ENCODE measurements around the gene ABCA4. TPM values are rescaled to one million over a fixed set of nuclear protein-coding genes. Genes with fewer than 3 reads are reported as not detected.

Gene ABCA4
- total and polyA plus RNA-seq, 2 experiments from 2014 or later: 0.53 to 1.4 TPM

DNA sequence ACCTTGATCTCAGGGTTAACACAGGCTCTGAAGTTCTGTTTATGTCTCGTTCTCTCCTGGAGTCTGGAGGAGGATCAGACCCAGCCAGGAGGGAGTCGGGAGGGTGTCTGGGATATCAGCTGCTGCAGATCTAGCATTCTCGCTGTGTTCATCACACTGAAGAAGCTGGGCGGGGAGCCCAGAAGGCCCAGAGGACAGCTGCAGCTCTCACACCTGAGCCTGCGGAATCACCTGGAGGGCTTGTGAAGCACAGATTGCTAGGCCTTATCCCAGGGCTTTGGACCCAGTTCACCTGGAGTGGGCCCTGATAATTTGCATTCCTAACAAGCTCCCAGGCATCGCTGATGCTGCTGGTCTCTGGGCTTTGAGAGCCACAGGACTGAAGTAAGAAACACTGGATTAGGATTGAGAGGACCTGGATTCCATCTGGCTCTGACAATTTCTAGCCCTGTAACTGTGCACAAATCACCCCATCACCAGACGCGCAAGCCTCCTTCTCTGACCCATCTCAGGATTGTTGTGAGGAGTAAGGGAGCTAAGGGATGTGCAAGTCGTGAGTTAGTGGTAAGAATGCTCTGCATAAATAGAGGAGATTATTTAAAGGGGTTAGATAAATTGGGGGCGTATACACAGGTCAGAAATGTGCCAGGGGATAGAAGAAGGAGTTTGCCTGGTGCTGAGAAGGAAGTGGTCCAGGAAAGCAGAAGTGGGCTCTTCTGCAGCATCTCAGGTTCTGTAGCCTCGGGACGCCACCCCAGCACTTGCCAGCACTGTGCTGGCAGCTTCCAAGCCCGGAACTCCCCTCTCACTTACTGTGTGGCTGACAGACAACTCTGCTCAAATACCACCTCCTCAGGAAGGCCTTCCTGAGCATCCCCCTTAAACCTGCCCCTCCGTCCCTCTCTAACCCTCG is 19.1 kb downstream of the ABCA4 start:
- H3K27me3 ChIP-seq: no peaks in the 10 kb centered on the region
- H2AFZ ChIP-seq: no peak overlapping the region
- peak overlapping the region; percentile 32 for H3K4me2 ChIP-seq
- 63% methylated on average over 15 of the region's 15 CpGs for WGBS (ENCODE audit: low lambda C conversion rate, missing lambda C conversion rate)
- H3K9me2 ChIP-seq (replicated peaks; ENCODE audit: insufficient read depth): no peaks in the 10 kb centered on the region
- H3K4me1 ChIP-seq (ENCODE audit: insufficient read depth): peaks cover 50% of the 10 kb centered on the region
- TF ChIP-seq EZH2 (IDR thresholded peaks at IDR 0.05; ENCODE audit: borderline replicate concordance) (no peak), EZH2phosphoT487 (IDR thresholded peaks at IDR 0.05; ENCODE audit: low read depth, severe bottlenecking, unreplicated experiment) (no peak)
- TF ChIP-seq, protein P1, sequence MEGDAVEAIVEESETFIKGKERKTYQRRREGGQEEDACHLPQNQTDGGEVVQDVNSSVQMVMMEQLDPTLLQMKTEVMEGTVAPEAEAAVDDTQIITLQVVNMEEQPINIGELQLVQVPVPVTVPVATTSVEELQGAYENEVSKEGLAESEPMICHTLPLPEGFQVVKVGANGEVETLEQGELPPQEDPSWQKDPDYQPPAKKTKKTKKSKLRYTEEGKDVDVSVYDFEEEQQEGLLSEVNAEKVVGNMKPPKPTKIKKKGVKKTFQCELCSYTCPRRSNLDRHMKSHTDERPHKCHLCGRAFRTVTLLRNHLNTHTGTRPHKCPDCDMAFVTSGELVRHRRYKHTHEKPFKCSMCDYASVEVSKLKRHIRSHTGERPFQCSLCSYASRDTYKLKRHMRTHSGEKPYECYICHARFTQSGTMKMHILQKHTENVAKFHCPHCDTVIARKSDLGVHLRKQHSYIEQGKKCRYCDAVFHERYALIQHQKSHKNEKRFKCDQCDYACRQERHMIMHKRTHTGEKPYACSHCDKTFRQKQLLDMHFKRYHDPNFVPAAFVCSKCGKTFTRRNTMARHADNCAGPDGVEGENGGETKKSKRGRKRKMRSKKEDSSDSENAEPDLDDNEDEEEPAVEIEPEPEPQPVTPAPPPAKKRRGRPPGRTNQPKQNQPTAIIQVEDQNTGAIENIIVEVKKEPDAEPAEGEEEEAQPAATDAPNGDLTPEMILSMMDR (IDR thresholded peaks at IDR 0.05; ENCODE audit: poor library complexity): no peak
- no peaks in the 10 kb centered on the region for H4K20me1 ChIP-seq (ENCODE audit: insufficient read depth, poor library complexity, severe bottlenecking)
- H3K9me3 ChIP-seq (ENCODE audit: low read depth): no peaks in the 10 kb centered on the region
- peak overlapping the region; percentile 59 for H3K27ac ChIP-seq
- H3K4me3 ChIP-seq: no peak overlapping the region
- H3K79me2 ChIP-seq: no peaks in the 10 kb centered on the region
- DNase-seq (ENCODE audit: low spot score): peak; percentile 58
- H3K36me3 ChIP-seq (replicated peaks; ENCODE audit: insufficient read depth, low read depth): no peaks in the 10 kb centered on the region

- H3K27ac ChIP-seq: peak overlapping the region; percentile 59
- no peaks in the 10 kb centered on the region for H3K36me3 ChIP-seq (replicated peaks; ENCODE audit: insufficient read depth, low read depth)
- no peaks in the 10 kb centered on the region for H3K27me3 ChIP-seq
- H3K9me2 ChIP-seq (replicated peaks; ENCODE audit: insufficient read depth): no peaks in the 10 kb centered on the region
- TF ChIP-seq EZH2 (IDR thresholded peaks at IDR 0.05; ENCODE audit: borderline replicate concordance): no peak
- TF ChIP-seq, protein P1 (IDR thresholded peaks at IDR 0.05; ENCODE audit: poor library complexity): no peak
- no peak for TF ChIP-seq EZH2phosphoT487 (IDR thresholded peaks at IDR 0.05; ENCODE audit: low read depth, severe bottlenecking, unreplicated experiment)
- H3K4me3 ChIP-seq: no peak overlapping the region
- H3K79me2 ChIP-seq: no peaks in the 10 kb centered on the region
- no peaks in the 10 kb centered on the region for H4K20me1 ChIP-seq (ENCODE audit: insufficient read depth, poor library complexity, severe bottlenecking)
- H2AFZ ChIP-seq: no peak overlapping the region
- 27% methylated on average over 19 of the region's 19 CpGs for WGBS (ENCODE audit: low lambda C conversion rate, missing lambda C conversion rate)
- DNase-seq (ENCODE audit: low spot score): peak; percentile 52
- H3K4me2 ChIP-seq: peak overlapping the region; percentile 32
- H3K4me1 ChIP-seq (ENCODE audit: insufficient read depth): peaks cover 52% of the 10 kb centered on the region
- H3K9me3 ChIP-seq (ENCODE audit: low read depth): no peaks in the 10 kb centered on the region
Measured at GRCh38 chr1:94100785-94101612, 19.9 kb downstream of the ABCA4 start.

DNA sequence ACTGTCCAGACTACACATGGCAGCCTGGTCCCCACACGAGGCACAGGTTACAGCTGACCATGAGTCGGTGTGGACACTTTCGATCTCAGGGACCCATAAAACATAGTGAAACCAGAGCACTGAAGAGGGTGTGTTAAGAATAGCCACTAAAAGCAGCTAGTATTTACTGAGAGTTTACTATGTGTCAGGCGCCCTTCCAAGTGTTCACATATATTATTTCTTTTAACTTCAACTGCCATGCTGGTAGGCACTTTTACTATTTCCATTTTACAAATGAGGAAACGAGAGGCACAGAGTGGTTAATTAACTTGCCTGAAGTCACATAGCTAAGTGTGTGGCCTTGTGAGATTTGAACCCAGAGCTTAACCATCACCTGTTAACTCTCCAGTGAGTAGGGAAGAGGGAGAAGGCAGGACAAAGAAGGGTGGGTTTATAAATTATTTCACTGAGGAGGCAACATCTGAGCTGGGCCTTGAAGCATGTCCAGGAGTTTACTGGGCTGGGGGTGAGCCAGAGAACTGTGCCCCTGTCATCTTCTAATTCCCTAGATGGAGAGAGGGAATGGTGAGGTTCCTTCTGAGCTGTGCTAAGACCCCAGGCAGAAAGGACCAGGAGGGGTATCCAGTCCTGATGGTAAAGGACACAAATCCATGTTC is 20.7 kb downstream of the ABCA4 start:
- Histone ChIP-seq H3K27me3 (no peaks in the 10 kb centered on the region), H3K36me3 (replicated peaks; ENCODE audit: insufficient read depth, low read depth) (no peaks in the 10 kb centered on the region), H3K79me2 (no peaks in the 10 kb centered on the region), H3K9me3 (ENCODE audit: low read depth) (no peaks in the 10 kb centered on the region), H3K9me2 (replicated peaks; ENCODE audit: insufficient read depth) (no peaks in the 10 kb centered on the region), H2AFZ (no peak overlapping the region), H3K4me1 (ENCODE audit: insufficient read depth) (peaks cover 52% of the 10 kb centered on the region), H3K27ac (peak overlapping the region; percentile 59), H3K4me2 (peak overlapping the region; percentile 32), H4K20me1 (ENCODE audit: insufficient read depth, poor library complexity, severe bottlenecking) (no peaks in the 10 kb centered on the region), H3K4me3 (no peak overlapping the region)
- DNase-seq (ENCODE audit: low spot score): no peak
- TF ChIP-seq EZH2 (IDR thresholded peaks at IDR 0.05; ENCODE audit: borderline replicate concordance) (no peak), EZH2phosphoT487 (IDR thresholded peaks at IDR 0.05; ENCODE audit: low read depth, severe bottlenecking, unreplicated experiment) (no peak)
- TF ChIP-seq, protein P1 (IDR thresholded peaks at IDR 0.05; ENCODE audit: poor library complexity): no peak
- WGBS (ENCODE audit: low lambda C conversion rate, missing lambda C conversion rate): 85% methylated on average over 5 of the region's 5 CpGs
